Thyroid gland (tissue), 4 donors: ENCODE measurements around the gene CHST11.

Source experiments
- CTCF ChIP-seq, 6 experiments: fragments of 200-600 bp in 3 of 6; fragments of 450-650 bp in 3 of 6; sonication (generic) in 3 of 6; IDR thresholded peaks; one replicate each; pipeline ENCODE4 v1.5.1; 2016 to 2019; ENCODE audit warnings: antibody characterized with exemption in 6 of 6, mild to moderate bottlenecking in 2 of 6, inconsistent platforms in 1 of 6, moderate library complexity in 1 of 6
- POLR2A ChIP-seq, 2 donors: fragments of 450-650 bp; IDR thresholded peaks; one replicate each; pipeline ENCODE4 v1.6.1; 2017; ENCODE audit warnings: antibody characterized with exemption in 2 of 2, mild to moderate bottlenecking in 2 of 2, moderate library complexity in 1 of 2

DNA sequence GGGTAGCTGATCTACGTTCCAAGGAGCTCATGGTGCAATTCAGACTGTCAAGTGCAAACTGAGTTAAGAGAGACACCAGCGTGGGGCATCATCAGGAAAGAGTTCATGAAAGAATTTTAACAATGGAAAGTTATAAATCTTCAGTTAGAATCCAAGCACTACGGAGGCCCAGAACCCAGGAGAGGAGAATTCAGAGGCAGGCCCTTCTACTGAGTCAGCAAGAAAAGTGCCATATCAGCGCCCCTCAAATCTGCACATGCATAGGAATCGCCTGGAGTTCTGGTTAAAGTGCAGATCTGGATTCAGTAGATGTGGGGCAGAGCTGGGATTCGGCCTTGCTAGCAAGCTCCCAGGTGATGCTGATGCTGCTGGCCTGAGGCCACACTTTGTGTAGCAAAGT lies 45.9 kb downstream of the CHST11 start:
- TF ChIP-seq CTCF (IDR thresholded peaks at IDR 0.05) = no peak
- TF ChIP-seq POLR2A (IDR thresholded peaks at IDR 0.05) = no peak
